K562 (cell line): ENCODE measurements around the gene URGCP. TPM values are rescaled to one million over a fixed set of nuclear protein-coding genes. Genes with fewer than 3 reads are reported as not detected.

ENCODE experiments used
- ATAC-seq: fragments of 200-7000 bp; cut with Tn5 transposase; 3 replicates; pipeline ENCODE4 v1.9.1; 2020; ENCODE audit warnings: moderate library complexity
- BruUV-seq: library from RNA; stranded (reverse); fragments of 400-500 nt; replicated peaks from 2 replicates; lab custom pipeline; 2021; lab: Mats Ljungman, UMichigan
- CTCF ChIA-PET: fragments of 300-600 bp; formaldehyde crosslinking; extraction: SDS; loops from one replicate; lab custom pipeline; 2021; ENCODE audit warnings: low intra/inter-chr PET ratio; lab: Yijun Ruan, JAX
- POLR2A ChIA-PET: fragments of 300-600, 350-650 bp; sonication (Branson Sonifier 250); formaldehyde crosslinking; extraction: SDS; loops from one replicate; lab custom pipeline; 2021; ENCODE audit warnings: antibody characterized with exemption, inconsistent platforms; lab: Yijun Ruan, JAX
- DNase-seq, 4 experiments: peaks; one replicate each; pipeline versions ENCODE4 v3.0.0 to v3.0.0-alpha.2; 2011 to 2018; ENCODE audit warnings: low spot score in 3 of 4, mixed read lengths in 3 of 4; ENCODE audit errors: extremely low read depth in 1 of 4
- FAIRE-seq: peaks from 2 replicates; lab custom pipeline; 2011; peaks lifted over from hg19 to GRCh38; lab: Jason Lieb, UNC
- H2AFZ ChIP-seq: 2 replicates; pipeline ENCODE4 v1.6.0; 2011; ENCODE audit warnings: low read depth, low read length, control low read depth, inconsistent platforms
- H3K27ac ChIP-seq: fragments of 200-600 bp; 3 replicates; pipeline ENCODE4 v1.8.0; 2011; ENCODE audit warnings: low read depth, mild to moderate bottlenecking, control low read depth, inconsistent platforms, low read length, moderate library complexity, mixed read lengths; ENCODE audit errors: extremely low read depth
- H3K27me3 ChIP-seq, 2 experiments: fragments of 300-600 bp in 1 of 2; 2 replicates in 1 of 2; 3 replicates in 1 of 2; pipeline versions ENCODE4 v1.6.0 to v1.8.0; 2011; ENCODE audit warnings: inconsistent platforms in 2 of 2, low read length in 2 of 2, mild to moderate bottlenecking in 1 of 2, mixed read lengths in 1 of 2, moderate library complexity in 1 of 2; ENCODE audit not compliant: control insufficient read depth in 2 of 2, insufficient read depth in 2 of 2
- H3K36me3 ChIP-seq: fragments of 300-600 bp; 3 replicates; pipeline ENCODE4 v1.8.0; 2011; ENCODE audit warnings: mild to moderate bottlenecking, low read length, inconsistent platforms; ENCODE audit not compliant: control insufficient read depth, insufficient read depth
- H3K4me1 ChIP-seq, 2 experiments: fragments of 200-600 bp in 1 of 2; replicated peaks in 1 of 2; 2 replicates in 1 of 2; 3 replicates in 1 of 2; pipeline versions ENCODE4 v1.5.1 to v1.8.0; 2011; ENCODE audit warnings: inconsistent platforms in 2 of 2, low read length in 2 of 2, mild to moderate bottlenecking in 1 of 2, mixed read lengths in 1 of 2, moderate library complexity in 1 of 2; ENCODE audit not compliant: control insufficient read depth in 2 of 2, insufficient read depth in 2 of 2
- H3K4me2 ChIP-seq: 2 replicates; pipeline ENCODE4 v1.6.1; 2011; ENCODE audit warnings: low read length, control low read depth, inconsistent platforms, mixed read lengths; ENCODE audit not compliant: insufficient read depth
- H3K4me3 ChIP-seq: fragments of 200-600 bp; sonication (generic), shearing (Covaris generic); 2 replicates; pipeline ENCODE4 v1.5.1; 2016; ENCODE audit warnings: control low read depth, inconsistent platforms
- H3K79me2 ChIP-seq: fragments of 200-600 bp; 3 replicates; pipeline ENCODE4 v1.8.0; 2011; ENCODE audit warnings: low read length, inconsistent platforms; ENCODE audit not compliant: control insufficient read depth, insufficient read depth
- H3K9ac ChIP-seq, 2 experiments: 2 replicates each; pipeline versions ENCODE4 v1.6.0 to v1.6.1; 2011; ENCODE audit warnings: low read depth in 2 of 2, low read length in 2 of 2, control low read depth in 1 of 2, inconsistent platforms in 1 of 2, mild to moderate bottlenecking in 1 of 2, mixed read lengths in 1 of 2; ENCODE audit not compliant: insufficient read depth in 1 of 2
- H3K9me1 ChIP-seq: one replicate; pipeline ENCODE4 v1.6.0; 2011; ENCODE audit warnings: inconsistent platforms, mild to moderate bottlenecking, low read length, moderate library complexity; ENCODE audit not compliant: control insufficient read depth, insufficient read depth
- H3K9me3 ChIP-seq: replicated peaks from 2 replicates; pipeline ENCODE4 v1.5.1; 2011; ENCODE audit warnings: low read depth, low read length, inconsistent platforms; ENCODE audit not compliant: control insufficient read depth, insufficient read depth
- H4K20me1 ChIP-seq: replicated peaks from 2 replicates; pipeline ENCODE4 v1.6.1; 2011; ENCODE audit warnings: low read length, inconsistent platforms, mixed read lengths; ENCODE audit not compliant: control insufficient read depth, insufficient read depth
- AFF4 ChIP-seq: sonication (generic); formaldehyde crosslinking; IDR thresholded peaks from 2 replicates; pipeline ENCODE4 v1.8.0; 2023; ENCODE audit warnings: mild to moderate bottlenecking, missing genetic modification reagents
- BRD9 ChIP-seq: fragments of 450-650 bp; IDR thresholded peaks from 2 replicates; pipeline ENCODE4 v1.6.1; 2018; ENCODE audit warnings: low read depth; ENCODE audit not compliant: partially characterized antibody
- COPS2 ChIP-seq: fragments of 450-650 bp; conservative IDR thresholded peaks from 2 replicates; pipeline ENCODE4 v1.6.1; 2016; ENCODE audit warnings: mild to moderate bottlenecking, moderate library complexity
- GTF3C2 ChIP-seq: IDR thresholded peaks from 3 replicates; pipeline ENCODE4 v1.6.1; 2011; ENCODE audit warnings: borderline replicate concordance, mild to moderate bottlenecking, moderate library complexity; ENCODE audit not compliant: insufficient read length; ENCODE audit errors: extremely low read depth
- KDM2B ChIP-seq: fragments of 250-450 bp; sonication (Bioruptor Pico); IDR thresholded peaks from 2 replicates; pipeline ENCODE4 v1.8.0; 2021; ENCODE audit warnings: mild to moderate bottlenecking, moderate library complexity
- KLF16 ChIP-seq: IDR thresholded peaks from 2 replicates; pipeline ENCODE4 v1.6.1; 2016; ENCODE audit warnings: antibody characterized with exemption
- NFE2L1 ChIP-seq: fragments of 450-650 bp; IDR thresholded peaks from 2 replicates; pipeline ENCODE4 v1.6.1; 2016; ENCODE audit warnings: missing genetic modification characterization, low read depth, mild to moderate bottlenecking, missing compliant biosample characterization, moderate library complexity, borderline replicate concordance
- STAT5A ChIP-seq: IDR thresholded peaks from 2 replicates; pipeline ENCODE4 v1.6.1; 2012; ENCODE audit warnings: low read length, inconsistent platforms, borderline replicate concordance
- TBP ChIP-seq: optimal IDR thresholded peaks from 2 replicates; pipeline ENCODE3; 2011; ENCODE audit warnings: low read depth, low read length, improper control_type of control experiment
- ZNF3 ChIP-seq: fragments of 250-450 bp; sonication (Bioruptor Pico); IDR thresholded peaks from 2 replicates; pipeline ENCODE4 v1.5.0; 2021; ENCODE audit warnings: mild to moderate bottlenecking, moderate library complexity
- ZNF444 ChIP-seq: fragments of 250-450 bp; sonication (Bioruptor Pico); IDR thresholded peaks from 2 replicates; pipeline ENCODE4 v1.4.0; 2020; ENCODE audit warnings: mild to moderate bottlenecking, moderate library complexity
- ZNF507 ChIP-seq: conservative IDR thresholded peaks from 2 replicates; pipeline ENCODE4 v1.6.1; 2017; ENCODE audit warnings: missing genetic modification characterization, missing compliant biosample characterization
- ZNF57 ChIP-seq: fragments of 450-650 bp; formaldehyde crosslinking; IDR thresholded peaks from 2 replicates; pipeline ENCODE4 v1.4.0; 2020; ENCODE audit warnings: mild to moderate bottlenecking, moderate library complexity
- whole genome bisulfite sequencing: fragments of 100-300 bp; shearing (Covaris generic); methylation state at CpG from one replicate; pipeline ENCODE4 v1.1.6; 2016; ENCODE audit warnings: low coverage, mixed read lengths; ENCODE audit not compliant: insufficient coverage; ENCODE audit errors: missing lambda C conversion rate; 5-methylcytosine and 5-hydroxymethylcytosine counted together
- in situ Hi-C: fragments of 300-500 bp; cut with MboI; formaldehyde crosslinking; loops from 4 replicates; pipeline ENCODE4 v1.15.0; 2018; ENCODE audit warnings: inconsistent platforms, mixed read lengths
- intact Hi-C: fragments of 100-400 bp; cut with micrococcal nuclease; formaldehyde crosslinking; loops from 2 replicates; pipeline ENCODE4 v1.14.2; 2022
- polyA plus RNA-seq, 8 experiments: library from polyadenylated mRNA; depleted of rRNA in 4 of 8; stranded (reverse) in 5 of 8; unstranded in 3 of 8; fragments of >200 nt; fragmentation: Nextera tagmentation in 2 of 8; fragmentation: Illumina TruSeq in 1 of 8; extraction: Ambion mirVana in 2 of 8; extraction: Trizol in 1 of 8; gene quantifications; 2 replicates each; pipeline versions ENCODE4 v1.2.1 to v1.2.3, GENCODE V29; 2011 to 2014; ENCODE audit warnings: inconsistent platforms in 1 of 8, missing spikeins in 1 of 8
- total RNA-seq, 7 experiments: library from RNA; depleted of rRNA in 6 of 7; stranded (reverse); fragments of >200 nt in 6 of 7; fragmentation: Illumina TruSeq in 2 of 7; extraction: Trizol in 2 of 7; gene quantifications; 2 replicates each; pipeline versions ENCODE4 v1.2.1 to v1.2.3, GENCODE V29; 2011 to 2021; ENCODE audit warnings: low replicate concordance in 1 of 7

URGCP gene
- total and polyA plus RNA-seq, 9 of the 15 experiments (the other 6 are each of a cell fraction or from before 2014, with no cell fraction given): 1.7 to 25.8 (median 12.5) TPM

- in situ Hi-C loops: no loop called here
- Histone ChIP-seq H2AFZ (peak overlapping the region; percentile 67), H3K4me1 (peaks cover 22 to 31% of the 10 kb centered on the region in 2 experiments; a peak in 4 of 5 replicates)
- TF ChIP-seq GTF3C2 (no peak), ZNF3 (CRISPR knock-in tag) (no peak), COPS2 (no peak), KLF16 (no peak), KDM2B (no peak), ZNF444 (no peak), ZNF57 (no peak), NFE2L1 (tag) (no peak), ZNF507 (tag) (no peak), BRD9 (no peak), TBP (peak; percentile 22), STAT5A (no peak), AFF4 (CRISPR knock-in tag) (no peak)
Observed at GRCh38 chr7:43872406-43873110, 33.8 kb downstream of the URGCP start.

More at GRCh38 chr7:43872406-43873110, 33.8 kb downstream of the URGCP start:
- 7% methylated on average over 7 of the region's 7 CpGs for WGBS
- H3K79me2 ChIP-seq: peaks cover 17% of the 10 kb centered on the region
- peak overlapping the region; percentile 63 for H3K4me2 ChIP-seq
- H4K20me1 ChIP-seq: no peaks in the 10 kb centered on the region
- FAIRE-seq: peak; percentile 89
- peak overlapping the region; percentile 74 for H3K27ac ChIP-seq
- intact Hi-C loops: no loop called here
- H3K36me3 ChIP-seq: peaks cover 31% of the 10 kb centered on the region; the same call in 2 of the 3 replicates
- no TSS peak for BruUV-seq
- no peaks in the 10 kb centered on the region for H3K9me1 ChIP-seq
- H3K9me3 ChIP-seq: no peaks in the 10 kb centered on the region
- ChIA-PET POLR2A (interaction anchor here (0.6 to 3.8 kb wide), 4 partner anchors 12 to 484 kb away, joined by 3 to 19 read pairs (median 4); no protein-coding TSS in a partner anchor), CTCF (no interaction called here)
- no peak overlapping the region for H3K4me3 ChIP-seq
- no peaks in the 10 kb centered on the region for H3K27me3 ChIP-seq
- peak; percentile 5 for ATAC-seq
- peak; percentile 34 to 55 (median 46) for DNase-seq
- peak overlapping the region; percentile 55 to 57; a peak in 3 of 4 replicates for H3K9ac ChIP-seq
